Testis (tissue), 2 donors: ENCODE measurements around the gene HYKK.

Experiments
- POLR2A ChIP-seq: fragments of 450-650 bp; IDR thresholded peaks from one replicate; pipeline ENCODE4 v1.6.1; 2017; ENCODE audit warnings: antibody characterized with exemption, mild to moderate bottlenecking, moderate library complexity
- TF ChIP-seq, protein P1 (sequence below), 3 experiments: fragments of 450-650 bp in 2 of 3; fragments of 200-600 bp in 1 of 3; sonication (generic) in 1 of 3; IDR thresholded peaks; one replicate each; pipeline ENCODE4 v1.5.1; 2016 to 2019; ENCODE audit warnings: antibody characterized with exemption in 3 of 3, mild to moderate bottlenecking in 2 of 3, moderate library complexity in 1 of 3

DNA sequence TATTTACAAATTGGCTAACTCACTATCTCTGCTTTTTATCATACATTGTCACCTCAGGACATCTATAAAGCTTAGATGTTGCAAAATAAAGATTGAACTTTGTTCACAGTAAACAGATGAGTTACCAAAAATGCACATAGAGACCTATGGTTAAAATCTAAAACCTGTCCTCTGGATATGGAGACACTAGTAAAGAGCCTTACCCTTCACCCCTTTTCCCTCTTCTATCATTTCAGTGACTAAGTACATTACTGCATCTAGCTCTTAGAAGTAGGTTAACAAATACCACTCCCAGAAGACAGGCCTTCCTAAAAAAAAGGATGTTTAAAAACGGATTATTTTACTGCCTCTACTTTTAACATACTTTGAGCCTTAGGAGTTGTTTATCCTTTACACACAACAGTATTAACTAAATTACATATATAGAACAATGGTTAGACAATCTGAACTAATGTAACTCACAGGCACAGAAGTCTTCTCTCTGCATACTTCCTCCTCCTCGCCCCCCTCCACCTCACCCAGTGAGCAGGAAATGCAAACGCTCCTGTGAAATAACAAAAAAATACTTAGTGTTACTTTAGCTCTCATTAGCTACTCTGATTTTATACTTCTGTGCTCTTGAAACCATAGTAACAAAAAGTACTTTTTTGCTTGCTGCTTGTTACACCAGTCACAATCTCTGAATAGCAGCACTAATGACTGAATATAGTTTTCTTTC is 46.0 kb upstream of the HYKK start:
- TF ChIP-seq, protein P1, sequence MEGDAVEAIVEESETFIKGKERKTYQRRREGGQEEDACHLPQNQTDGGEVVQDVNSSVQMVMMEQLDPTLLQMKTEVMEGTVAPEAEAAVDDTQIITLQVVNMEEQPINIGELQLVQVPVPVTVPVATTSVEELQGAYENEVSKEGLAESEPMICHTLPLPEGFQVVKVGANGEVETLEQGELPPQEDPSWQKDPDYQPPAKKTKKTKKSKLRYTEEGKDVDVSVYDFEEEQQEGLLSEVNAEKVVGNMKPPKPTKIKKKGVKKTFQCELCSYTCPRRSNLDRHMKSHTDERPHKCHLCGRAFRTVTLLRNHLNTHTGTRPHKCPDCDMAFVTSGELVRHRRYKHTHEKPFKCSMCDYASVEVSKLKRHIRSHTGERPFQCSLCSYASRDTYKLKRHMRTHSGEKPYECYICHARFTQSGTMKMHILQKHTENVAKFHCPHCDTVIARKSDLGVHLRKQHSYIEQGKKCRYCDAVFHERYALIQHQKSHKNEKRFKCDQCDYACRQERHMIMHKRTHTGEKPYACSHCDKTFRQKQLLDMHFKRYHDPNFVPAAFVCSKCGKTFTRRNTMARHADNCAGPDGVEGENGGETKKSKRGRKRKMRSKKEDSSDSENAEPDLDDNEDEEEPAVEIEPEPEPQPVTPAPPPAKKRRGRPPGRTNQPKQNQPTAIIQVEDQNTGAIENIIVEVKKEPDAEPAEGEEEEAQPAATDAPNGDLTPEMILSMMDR (IDR thresholded peaks at IDR 0.05), result no peak
- no peak for TF ChIP-seq POLR2A
